Kidney (tissue), 14 donors: Measurements from ENCODE around the gene RELA. TPM values are rescaled to one million over a fixed set of nuclear protein-coding genes. Genes with fewer than 3 reads are reported as not detected.

Experiments used
- DNase-seq, 5 donors: peaks; one replicate each; pipeline ENCODE4 v3.0.0-alpha.2; 2013 to 2020
- FAIRE-seq: peaks from 2 replicates; lab custom pipeline; 2012; peaks lifted over from hg19 to GRCh38; lab: Jason Lieb, UNC
- H3K27ac ChIP-seq, 2 donors: one replicate each; pipeline ENCODE4 v1.7.0; 2013; ENCODE audit warnings: low read depth in 2 of 2, low read length in 2 of 2, inconsistent platforms in 1 of 2
- H3K27me3 ChIP-seq: one replicate; pipeline ENCODE4 v1.7.1; 2013; ENCODE audit warnings: low read length, inconsistent platforms; ENCODE audit not compliant: control insufficient read depth, insufficient read depth
- H3K36me3 ChIP-seq, 3 donors: one replicate each; pipeline versions ENCODE4 v1.7.0 to v1.7.1; 2013; ENCODE audit warnings: low read length in 3 of 3, control low read depth in 1 of 3, inconsistent platforms in 1 of 3; ENCODE audit not compliant: insufficient read depth in 3 of 3, control insufficient read depth in 2 of 3
- H3K4me1 ChIP-seq, 3 donors: one replicate each; pipeline versions ENCODE4 v1.7.0 to v1.7.1; 2013; ENCODE audit warnings: low read length in 3 of 3, inconsistent platforms in 1 of 3, low read depth in 1 of 3; ENCODE audit not compliant: control insufficient read depth in 2 of 3, insufficient read depth in 2 of 3
- H3K4me3 ChIP-seq, 3 donors: one replicate each; pipeline versions ENCODE4 v1.7.0 to v1.8.1; 2013; ENCODE audit warnings: low read length in 3 of 3, control low read depth in 1 of 3, inconsistent platforms in 1 of 3
- H3K9ac ChIP-seq, 3 donors: one replicate each; pipeline versions ENCODE4 v1.7.0 to v1.7.1; 2013; ENCODE audit warnings: low read length in 3 of 3, control low read depth in 1 of 3, inconsistent platforms in 1 of 3
- H3K9me3 ChIP-seq, 3 donors: one replicate each; pipeline versions ENCODE4 v1.7.0 to v1.7.1; 2013; ENCODE audit warnings: low read length in 3 of 3, control low read depth in 1 of 3, inconsistent platforms in 1 of 3; ENCODE audit not compliant: control insufficient read depth in 2 of 3, insufficient read depth in 1 of 3
- intact Hi-C: fragments of 100-400 bp; cut with DNase I; formaldehyde crosslinking; loops from one replicate; pipeline ENCODE4 v1.11.1; 2022
- polyA plus RNA-seq: library from polyadenylated mRNA; stranded (reverse); fragments of 350-450 nt; fragmentation: Illumina TruSeq; extraction: RNeasy Lipid Tissue Mini Kit (QIAGEN cat#74804); gene quantifications from one replicate; pipeline ENCODE4 v1.2.3, GENCODE V29; 2014; ENCODE audit warnings: low read depth, low replicate concordance; ENCODE audit not compliant: insufficient read depth
- total RNA-seq: library from RNA; stranded (reverse); fragmentation: NEBNext Ultra II Directional; extraction: Animal tissue kit (Norgen Biotek cat#: 25700); gene quantifications from one replicate; pipeline ENCODE4 v1.2.1, GENCODE V29; 2021
- TF ChIP-seq, protein P1 (sequence below): IDR thresholded peaks from 3 replicates; pipeline ENCODE4 v1.5.1; 2012; ENCODE audit warnings: mild to moderate bottlenecking, moderate library complexity, borderline replicate concordance; ENCODE audit not compliant: insufficient read depth; ENCODE audit errors: extremely low read depth
- donor health status: control.
- donor health status: control.
- donor health status: control.
- donor health status: control.
- donor health status: control.
- donor health status: DM: yes; HTN: yes; CAD: no.
- donor health status: Normal renal cell carcinoma (clear cell type).

RELA gene
- total and polyA plus RNA-seq, 2 donors from 2014 or later: 34.8 to 81.6 TPM

GRCh38 chr11:65660038-65660437 is 2.7 kb downstream of the RELA start:
- intact Hi-C loops: no loop called here
- H3K27ac ChIP-seq: no peak overlapping the region
- no peak overlapping the region for H3K9ac ChIP-seq
- DNase-seq (no peak), FAIRE-seq (no peak)
- H3K36me3 ChIP-seq: peaks cover 0 to 59% (median 50%) of the 10 kb centered on the region in 3 donors
- H3K27me3 ChIP-seq: no peaks in the 10 kb centered on the region
- H3K9me3 ChIP-seq: no peaks in the 10 kb centered on the region
- no peak overlapping the region for H3K4me3 ChIP-seq
- H3K4me1 ChIP-seq: peaks cover 0 to 10% (median 6%) of the 10 kb centered on the region in 3 donors
- TF ChIP-seq, protein P1, sequence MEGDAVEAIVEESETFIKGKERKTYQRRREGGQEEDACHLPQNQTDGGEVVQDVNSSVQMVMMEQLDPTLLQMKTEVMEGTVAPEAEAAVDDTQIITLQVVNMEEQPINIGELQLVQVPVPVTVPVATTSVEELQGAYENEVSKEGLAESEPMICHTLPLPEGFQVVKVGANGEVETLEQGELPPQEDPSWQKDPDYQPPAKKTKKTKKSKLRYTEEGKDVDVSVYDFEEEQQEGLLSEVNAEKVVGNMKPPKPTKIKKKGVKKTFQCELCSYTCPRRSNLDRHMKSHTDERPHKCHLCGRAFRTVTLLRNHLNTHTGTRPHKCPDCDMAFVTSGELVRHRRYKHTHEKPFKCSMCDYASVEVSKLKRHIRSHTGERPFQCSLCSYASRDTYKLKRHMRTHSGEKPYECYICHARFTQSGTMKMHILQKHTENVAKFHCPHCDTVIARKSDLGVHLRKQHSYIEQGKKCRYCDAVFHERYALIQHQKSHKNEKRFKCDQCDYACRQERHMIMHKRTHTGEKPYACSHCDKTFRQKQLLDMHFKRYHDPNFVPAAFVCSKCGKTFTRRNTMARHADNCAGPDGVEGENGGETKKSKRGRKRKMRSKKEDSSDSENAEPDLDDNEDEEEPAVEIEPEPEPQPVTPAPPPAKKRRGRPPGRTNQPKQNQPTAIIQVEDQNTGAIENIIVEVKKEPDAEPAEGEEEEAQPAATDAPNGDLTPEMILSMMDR: no peak

- H3K27me3 ChIP-seq: no peaks in the 10 kb centered on the region
- H3K4me3 ChIP-seq: no peak overlapping the region
- intact Hi-C loops: no loop called here
- H3K9ac ChIP-seq: no peak overlapping the region
- peaks cover 0 to 62% (median 53%) of the 10 kb centered on the region in 3 donors for H3K36me3 ChIP-seq
- peaks cover 3 to 17% (median 15%) of the 10 kb centered on the region in 3 donors for H3K4me1 ChIP-seq
- DNase-seq (peak in 1 of 5 donors; percentile 65), FAIRE-seq (no peak)
- no peak overlapping the region for H3K27ac ChIP-seq
- TF ChIP-seq, protein P1: no peak
- H3K9me3 ChIP-seq: no peaks in the 10 kb centered on the region
Observed at GRCh38 chr11:65658174-65659021, 4.3 kb downstream of the RELA start.

- intact Hi-C loops: no loop called here
- Histone ChIP-seq H3K36me3 (peaks cover 0 to 62% (median 53%) of the 10 kb centered on the region in 3 donors), H3K9ac (no peak overlapping the region), H3K9me3 (no peaks in the 10 kb centered on the region), H3K27me3 (no peaks in the 10 kb centered on the region), H3K4me1 (peaks cover 8 to 22% (median 21%) of the 10 kb centered on the region in 3 donors), H3K27ac (no peak overlapping the region), H3K4me3 (no peak overlapping the region)
- FAIRE-seq: no peak
- TF ChIP-seq, protein P1: no peak
- peak in 1 of 5 donors; percentile 61 for DNase-seq
Observed at GRCh38 chr11:65657426-65657825, 5.3 kb downstream of the RELA start.
